Measurements from ENCODE around the gene SLC30A3.

The SLC30A3 gene

GRCh38 chr2:27237341-27237945 lies 25.4 kb downstream of the SLC30A3 start:
- TF ChIP-seq EZH2 (optimal IDR thresholded peaks at IDR 0.05; ENCODE audit: low read depth, low read length): no peak
- TF ChIP-seq EZH2phosphoT487 (IDR thresholded peaks at IDR 0.05; ENCODE audit: low read length): no peak
- no peak for TF ChIP-seq CTCF (IDR thresholded peaks at IDR 0.05; ENCODE audit: low read length)
- Histone ChIP-seq H3K4me1 (ENCODE audit: low read length) (no peaks in the 10 kb centered on the region), H3K27ac (ENCODE audit: low read length) (no peak overlapping the region), H3K4me3 (ENCODE audit: low read length) (no peak overlapping the region), H4K20me1 (ENCODE audit: insufficient read depth, low read length) (no peaks in the 10 kb centered on the region), H2AFZ (ENCODE audit: low read length) (no peak overlapping the region), H3K9me2 (replicated peaks; ENCODE audit: insufficient read depth, low read length) (no peaks in the 10 kb centered on the region), H3K27me3 (replicated peaks; ENCODE audit: insufficient read depth, low read length) (no peaks in the 10 kb centered on the region), H3F3A (ENCODE audit: insufficient read depth, low read length) (no peaks in the 10 kb centered on the region), H3K36me3 (replicated peaks; ENCODE audit: insufficient read depth, low read length) (peaks cover 12% of the 10 kb centered on the region), H3K9me3 (replicated peaks; ENCODE audit: insufficient read depth, low read length) (no peaks in the 10 kb centered on the region), H3K79me2 (ENCODE audit: low read length) (no peaks in the 10 kb centered on the region), H3K4me2 (ENCODE audit: low read depth, low read length) (no peak overlapping the region), H3K9ac (ENCODE audit: low read length) (no peak overlapping the region)
- DNase-seq: no peak

- H3K4me3 ChIP-seq (ENCODE audit: low read length): no peak overlapping the region
- no peak overlapping the region for H2AFZ ChIP-seq (ENCODE audit: low read length)
- H3K9me3 ChIP-seq (replicated peaks; ENCODE audit: insufficient read depth, low read length): no peaks in the 10 kb centered on the region
- no peak overlapping the region for H3K27ac ChIP-seq (ENCODE audit: low read length)
- H3K79me2 ChIP-seq (ENCODE audit: low read length): no peaks in the 10 kb centered on the region
- no peaks in the 10 kb centered on the region for H4K20me1 ChIP-seq (ENCODE audit: insufficient read depth, low read length)
- peaks cover 20% of the 10 kb centered on the region for H3K36me3 ChIP-seq (replicated peaks; ENCODE audit: insufficient read depth, low read length)
- no peak overlapping the region for H3K9ac ChIP-seq (ENCODE audit: low read length)
- no peaks in the 10 kb centered on the region for H3K4me1 ChIP-seq (ENCODE audit: low read length)
- no peak overlapping the region for H3K4me2 ChIP-seq (ENCODE audit: low read depth, low read length)
- no peaks in the 10 kb centered on the region for H3K27me3 ChIP-seq (replicated peaks; ENCODE audit: insufficient read depth, low read length)
- no peak for DNase-seq
- no peaks in the 10 kb centered on the region for H3F3A ChIP-seq (ENCODE audit: insufficient read depth, low read length)
- TF ChIP-seq EZH2phosphoT487 (IDR thresholded peaks at IDR 0.05; ENCODE audit: low read length): no peak
- no peak for TF ChIP-seq CTCF (IDR thresholded peaks at IDR 0.05; ENCODE audit: low read length)
- TF ChIP-seq EZH2 (optimal IDR thresholded peaks at IDR 0.05; ENCODE audit: low read depth, low read length): no peak
- H3K9me2 ChIP-seq (replicated peaks; ENCODE audit: insufficient read depth, low read length): no peaks in the 10 kb centered on the region
Measured at GRCh38 chr2:27236626-27237025, 26.2 kb downstream of the SLC30A3 start.

GRCh38 chr2:27236136-27236535 lies 26.7 kb downstream of the SLC30A3 start:
- Histone ChIP-seq H2AFZ (ENCODE audit: low read length) (no peak overlapping the region), H3K79me2 (ENCODE audit: low read length) (no peaks in the 10 kb centered on the region), H3K9me3 (replicated peaks; ENCODE audit: insufficient read depth, low read length) (no peaks in the 10 kb centered on the region), H3K36me3 (replicated peaks; ENCODE audit: insufficient read depth, low read length) (peaks cover 20% of the 10 kb centered on the region), H3K4me2 (ENCODE audit: low read depth, low read length) (no peak overlapping the region), H3K4me3 (ENCODE audit: low read length) (no peak overlapping the region), H4K20me1 (ENCODE audit: insufficient read depth, low read length) (no peaks in the 10 kb centered on the region), H3F3A (ENCODE audit: insufficient read depth, low read length) (no peaks in the 10 kb centered on the region), H3K27ac (ENCODE audit: low read length) (no peak overlapping the region), H3K9ac (ENCODE audit: low read length) (no peak overlapping the region), H3K27me3 (replicated peaks; ENCODE audit: insufficient read depth, low read length) (no peaks in the 10 kb centered on the region), H3K4me1 (ENCODE audit: low read length) (no peaks in the 10 kb centered on the region), H3K9me2 (replicated peaks; ENCODE audit: insufficient read depth, low read length) (no peaks in the 10 kb centered on the region)
- DNase-seq: no peak
- TF ChIP-seq EZH2phosphoT487 (IDR thresholded peaks at IDR 0.05; ENCODE audit: low read length) (no peak), EZH2 (optimal IDR thresholded peaks at IDR 0.05; ENCODE audit: low read depth, low read length) (no peak), CTCF (IDR thresholded peaks at IDR 0.05; ENCODE audit: low read length) (no peak)

All from MM.1S (cell line).